ENCODE measurements around the gene MUSK. TPM values are rescaled to one million over a fixed set of nuclear protein-coding genes. Genes with fewer than 3 reads are reported as not detected.

Gene MUSK
- total and polyA plus RNA-seq, 2 of the 8 experiments (the other 6 are each of a cell fraction or from before 2014, with no cell fraction given), result not detected

GRCh38 chr9:110801426-110801825, 132.8 kb downstream of the MUSK start (continued):
- TF ChIP-seq CHD7 (IDR thresholded peaks at IDR 0.05; ENCODE audit: insufficient replicate concordance, low read length), result no peak
- no peak for TF ChIP-seq CTCF (IDR thresholded peaks at IDR 0.05; ENCODE audit: control extremely low read depth in 1 of 3, insufficient read depth in 1 of 3, low read depth in 1 of 3, low read length in 3 of 3)
- TF ChIP-seq BACH1 (IDR thresholded peaks at IDR 0.05; ENCODE audit: low read length), result no peak
- TF ChIP-seq CHD2 (IDR thresholded peaks at IDR 0.05; ENCODE audit: low read length), result no peak
- no peak for TF ChIP-seq CTBP2 (IDR thresholded peaks at IDR 0.05; ENCODE audit: borderline replicate concordance, insufficient read depth, insufficient read length, low read length)
- no peak for TF ChIP-seq FOSL1 (IDR thresholded peaks at IDR 0.05; ENCODE audit: insufficient read depth, low read depth, low read length)
